ENCODE data around the gene AVEN. TPM values are rescaled to one million over a fixed set of nuclear protein-coding genes. Genes with fewer than 3 reads are reported as not detected.

The AVEN gene
- total RNA-seq, 4 donors from 2014 or later = 6.3 to 17.3 (median 10.6) TPM

GRCh38 chr15:33844597-33844996, 194.4 kb downstream of the AVEN start:
- TF ChIP-seq CTCF (IDR thresholded peaks at IDR 0.05) (no peak), POLR2A (IDR thresholded peaks at IDR 0.05) (no peak)
- no peaks in the 10 kb centered on the region for H3K27me3 ChIP-seq
- no peaks in the 10 kb centered on the region for H3K9me3 ChIP-seq
- no peaks in the 10 kb centered on the region for H3K36me3 ChIP-seq
- DNase-seq = no peak
- no peak overlapping the region for H3K27ac ChIP-seq
- H3K4me3 ChIP-seq = no peak overlapping the region
- no peaks in the 10 kb centered on the region for H3K4me1 ChIP-seq

GRCh38 chr15:33844186-33844585, 194.8 kb downstream of the AVEN start:
- Histone ChIP-seq H3K36me3 (no peaks in the 10 kb centered on the region), H3K9me3 (no peaks in the 10 kb centered on the region), H3K4me3 (no peak overlapping the region), H3K27ac (no peak overlapping the region), H3K27me3 (no peaks in the 10 kb centered on the region), H3K4me1 (no peaks in the 10 kb centered on the region)
- TF ChIP-seq POLR2A (IDR thresholded peaks at IDR 0.05) (no peak), CTCF (IDR thresholded peaks at IDR 0.05) (no peak)
- DNase-seq = no peak

GRCh38 chr15:33840615-33841014, 198.4 kb downstream of the AVEN start:
- H3K4me1 ChIP-seq = no peaks in the 10 kb centered on the region
- no peaks in the 10 kb centered on the region for H3K9me3 ChIP-seq
- H3K36me3 ChIP-seq = no peaks in the 10 kb centered on the region
- no peak overlapping the region for H3K4me3 ChIP-seq
- DNase-seq = no peak
- no peak overlapping the region for H3K27ac ChIP-seq
- TF ChIP-seq CTCF (IDR thresholded peaks at IDR 0.05) = no peak
- TF ChIP-seq POLR2A (IDR thresholded peaks at IDR 0.05) = no peak
- no peaks in the 10 kb centered on the region for H3K27me3 ChIP-seq

- Histone ChIP-seq H3K9me3 (no peaks in the 10 kb centered on the region), H3K27ac (no peak overlapping the region), H3K36me3 (no peaks in the 10 kb centered on the region), H3K4me1 (no peaks in the 10 kb centered on the region), H3K27me3 (no peaks in the 10 kb centered on the region), H3K4me3 (no peak overlapping the region)
- no peak for DNase-seq
- no peak for TF ChIP-seq CTCF (IDR thresholded peaks at IDR 0.05)
- TF ChIP-seq POLR2A (IDR thresholded peaks at IDR 0.05) = no peak
These were observed 199.5 kb downstream of the AVEN start for GRCh38 chr15:33839540-33839939.

- Histone ChIP-seq H3K4me1 (no peaks in the 10 kb centered on the region), H3K27me3 (no peaks in the 10 kb centered on the region), H3K9me3 (no peaks in the 10 kb centered on the region), H3K36me3 (no peaks in the 10 kb centered on the region), H3K4me3 (no peak overlapping the region), H3K27ac (no peak overlapping the region)
- DNase-seq = no peak
- TF ChIP-seq CTCF (IDR thresholded peaks at IDR 0.05) (no peak), POLR2A (IDR thresholded peaks at IDR 0.05) (no peak)
These were observed 201.7 kb downstream of the AVEN start for GRCh38 chr15:33837294-33837693.
